ENCODE results near the gene ITIH6.

The ITIH6 gene

DNA sequence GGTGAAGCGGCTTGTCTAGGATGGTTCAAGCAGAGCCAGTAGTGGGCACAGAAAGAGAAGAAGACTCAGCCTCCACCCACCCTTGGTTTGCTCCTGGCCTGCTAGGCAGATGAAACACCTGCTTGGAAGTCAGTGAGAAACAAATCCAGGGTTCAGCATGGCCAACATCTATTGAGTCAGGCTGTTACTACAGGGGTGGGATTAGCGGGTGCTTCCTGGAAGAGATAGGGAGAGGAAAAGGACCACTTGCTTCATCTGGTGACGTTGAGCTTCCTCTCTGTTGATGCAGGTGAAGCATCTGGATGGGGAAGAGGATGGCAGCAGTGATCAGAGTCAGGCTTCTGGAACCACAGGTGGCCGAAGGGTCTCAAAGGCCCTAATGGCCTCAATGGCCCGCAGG lies 12.5 kb upstream of the ITIH6 start (continued):
- TF ChIP-seq, protein P1, sequence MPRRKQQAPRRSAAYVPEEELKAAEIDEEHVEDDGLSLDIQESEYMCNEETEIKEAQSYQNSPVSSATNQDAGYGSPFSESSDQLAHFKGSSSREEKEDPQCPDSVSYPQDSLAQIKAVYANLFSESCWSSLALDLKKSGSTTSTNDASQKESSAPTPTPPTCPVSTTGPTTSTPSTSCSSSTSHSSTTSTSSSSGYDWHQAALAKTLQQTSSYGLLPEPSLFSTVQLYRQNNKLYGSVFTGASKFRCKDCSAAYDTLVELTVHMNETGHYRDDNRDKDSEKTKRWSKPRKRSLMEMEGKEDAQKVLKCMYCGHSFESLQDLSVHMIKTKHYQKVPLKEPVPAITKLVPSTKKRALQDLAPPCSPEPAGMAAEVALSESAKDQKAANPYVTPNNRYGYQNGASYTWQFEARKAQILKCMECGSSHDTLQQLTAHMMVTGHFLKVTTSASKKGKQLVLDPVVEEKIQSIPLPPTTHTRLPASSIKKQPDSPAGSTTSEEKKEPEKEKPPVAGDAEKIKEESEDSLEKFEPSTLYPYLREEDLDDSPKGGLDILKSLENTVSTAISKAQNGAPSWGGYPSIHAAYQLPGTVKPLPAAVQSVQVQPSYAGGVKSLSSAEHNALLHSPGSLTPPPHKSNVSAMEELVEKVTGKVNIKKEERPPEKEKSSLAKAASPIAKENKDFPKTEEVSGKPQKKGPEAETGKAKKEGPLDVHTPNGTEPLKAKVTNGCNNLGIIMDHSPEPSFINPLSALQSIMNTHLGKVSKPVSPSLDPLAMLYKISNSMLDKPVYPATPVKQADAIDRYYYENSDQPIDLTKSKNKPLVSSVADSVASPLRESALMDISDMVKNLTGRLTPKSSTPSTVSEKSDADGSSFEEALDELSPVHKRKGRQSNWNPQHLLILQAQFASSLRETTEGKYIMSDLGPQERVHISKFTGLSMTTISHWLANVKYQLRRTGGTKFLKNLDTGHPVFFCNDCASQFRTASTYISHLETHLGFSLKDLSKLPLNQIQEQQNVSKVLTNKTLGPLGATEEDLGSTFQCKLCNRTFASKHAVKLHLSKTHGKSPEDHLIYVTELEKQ (tag by site-specific recombination; IDR thresholded peaks at IDR 0.05; ENCODE audit: borderline replicate concordance): no peak
- TF ChIP-seq ZNF488 (tag by site-specific recombination; IDR thresholded peaks at IDR 0.05): no peak
- TF ChIP-seq SCRT2 (tag by site-specific recombination; IDR thresholded peaks at IDR 0.05): no peak
- no peak for TF ChIP-seq ZNF138 (tag by site-specific recombination; IDR thresholded peaks at IDR 0.05; ENCODE audit: borderline replicate concordance)
- no peak for TF ChIP-seq ZNF404 (tag by site-specific recombination; IDR thresholded peaks at IDR 0.05)
- no peak for TF ChIP-seq ZNF426 (tag by site-specific recombination; IDR thresholded peaks at IDR 0.05)
- TF ChIP-seq ZNF660 (tag by site-specific recombination; IDR thresholded peaks at IDR 0.05): no peak
- TF ChIP-seq ZNF561 (tag by site-specific recombination; IDR thresholded peaks at IDR 0.05; ENCODE audit: borderline replicate concordance): no peak
- no peak for TF ChIP-seq ZNF394 (tag by site-specific recombination; IDR thresholded peaks at IDR 0.05; ENCODE audit: borderline replicate concordance)

DNA sequence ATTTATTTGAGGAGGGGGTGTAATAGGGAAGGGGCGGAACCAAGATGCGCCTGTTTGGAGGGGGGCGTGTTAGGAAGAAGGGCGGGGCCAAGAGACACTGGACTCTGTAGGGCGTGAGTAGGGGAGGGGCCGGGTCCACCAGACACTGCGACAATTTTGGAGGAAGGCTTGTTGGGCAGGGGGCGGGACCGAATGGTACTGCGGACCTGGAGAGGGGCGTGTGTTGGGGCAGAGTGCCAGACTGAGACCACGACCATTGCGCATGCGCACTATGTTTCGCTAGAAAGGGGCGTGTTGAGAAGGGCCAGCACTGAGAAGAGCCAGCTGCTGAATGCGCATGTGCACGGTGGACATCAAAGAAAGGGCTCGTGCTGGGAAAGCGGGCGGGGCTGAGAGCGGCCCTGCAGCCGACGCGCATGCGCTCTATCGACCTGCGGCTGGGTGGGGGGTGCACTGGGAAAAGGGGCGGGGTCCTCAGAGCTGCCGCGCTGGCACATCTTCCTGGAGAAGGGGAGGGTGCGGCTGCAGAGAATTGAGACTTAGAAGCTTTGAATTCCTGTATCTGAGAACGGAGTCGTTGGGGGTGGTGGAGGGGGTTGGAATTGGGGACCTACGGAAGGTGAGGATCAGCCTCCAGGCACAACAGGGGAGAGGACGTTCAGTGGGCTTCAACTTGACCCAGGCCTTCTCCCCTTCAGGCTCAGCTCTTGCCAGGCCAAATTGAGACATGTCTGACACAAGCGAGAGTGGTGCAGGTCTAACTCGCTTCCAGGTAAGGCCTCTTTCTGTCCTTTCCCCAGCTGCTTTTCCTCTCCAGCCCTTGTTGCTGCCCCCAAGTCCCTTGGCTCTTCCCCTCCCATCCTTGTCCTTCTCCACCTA lies 10.8 kb upstream of the ITIH6 start:
- Histone ChIP-seq H3K4me3 (ENCODE audit: low read depth, low read length) (peak overlapping the region; percentile 52), H3K27ac (ENCODE audit: extremely low read depth, low read depth, low read length) (peak overlapping the region; percentile 84), H3K36me3 (ENCODE audit: control insufficient read depth in 2 of 2, insufficient read depth in 1 of 2, low read length in 2 of 2) (peaks cover 0 to 48% of the 10 kb centered on the region in 2 experiments; a peak in 2 of 3 replicates), H3K9me3 (ENCODE audit: control insufficient read depth, insufficient read depth, low read depth, low read length) (no peaks in the 10 kb centered on the region), H3K4me1 (ENCODE audit: control insufficient read depth, insufficient read depth, low read length) (no peaks in the 10 kb centered on the region)
- ChIA-PET CTCF (interaction anchor here (0.7 kb wide), 1 partner anchor 169 kb away, joined by 3 read pairs; no protein-coding TSS in a partner anchor), POLR2A (interaction anchor here (0.6 to 2.7 kb wide), 6 partner anchors 10 to 764 kb away, joined by 3 to 14 read pairs (median 6); partner anchors contain the start of genes APEX2 and PHF8)
- TF ChIP-seq, protein P2, sequence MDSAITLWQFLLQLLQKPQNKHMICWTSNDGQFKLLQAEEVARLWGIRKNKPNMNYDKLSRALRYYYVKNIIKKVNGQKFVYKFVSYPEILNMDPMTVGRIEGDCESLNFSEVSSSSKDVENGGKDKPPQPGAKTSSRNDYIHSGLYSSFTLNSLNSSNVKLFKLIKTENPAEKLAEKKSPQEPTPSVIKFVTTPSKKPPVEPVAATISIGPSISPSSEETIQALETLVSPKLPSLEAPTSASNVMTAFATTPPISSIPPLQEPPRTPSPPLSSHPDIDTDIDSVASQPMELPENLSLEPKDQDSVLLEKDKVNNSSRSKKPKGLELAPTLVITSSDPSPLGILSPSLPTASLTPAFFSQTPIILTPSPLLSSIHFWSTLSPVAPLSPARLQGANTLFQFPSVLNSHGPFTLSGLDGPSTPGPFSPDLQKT (IDR thresholded peaks at IDR 0.05; ENCODE audit: borderline replicate concordance, low read depth, low read length): no peak
- TF ChIP-seq KLF16 (tag by site-specific recombination; IDR thresholded peaks at IDR 0.05) (peak; percentile 62), ZSCAN16 (tag by site-specific recombination; IDR thresholded peaks at IDR 0.05) (no peak), ZNF133 (tag by site-specific recombination; IDR thresholded peaks at IDR 0.05) (no peak), MYNN (tag by site-specific recombination; IDR thresholded peaks at IDR 0.05; ENCODE audit: borderline replicate concordance) (no peak), ZNF692 (tag by site-specific recombination; IDR thresholded peaks at IDR 0.05) (0 out of 2 replicates have a peak, but pooled peaks have one; percentile 28), TCF7L2 (IDR thresholded peaks at IDR 0.05; ENCODE audit: borderline replicate concordance, low read depth, low read length) (peak; percentile 97), ZNF785 (tag by site-specific recombination; IDR thresholded peaks at IDR 0.05) (no peak), SP3 (tag by site-specific recombination; IDR thresholded peaks at IDR 0.05) (peak; percentile 92), GLI2 (tag by site-specific recombination; IDR thresholded peaks at IDR 0.05; ENCODE audit: borderline replicate concordance, low read depth) (no peak), ZNF174 (tag by site-specific recombination; IDR thresholded peaks at IDR 0.05) (no peak), KLF8 (tag by site-specific recombination; IDR thresholded peaks at IDR 0.05) (peak; percentile 15; the same call in 1 of the 2 replicates)
- TF ChIP-seq, protein P3, sequence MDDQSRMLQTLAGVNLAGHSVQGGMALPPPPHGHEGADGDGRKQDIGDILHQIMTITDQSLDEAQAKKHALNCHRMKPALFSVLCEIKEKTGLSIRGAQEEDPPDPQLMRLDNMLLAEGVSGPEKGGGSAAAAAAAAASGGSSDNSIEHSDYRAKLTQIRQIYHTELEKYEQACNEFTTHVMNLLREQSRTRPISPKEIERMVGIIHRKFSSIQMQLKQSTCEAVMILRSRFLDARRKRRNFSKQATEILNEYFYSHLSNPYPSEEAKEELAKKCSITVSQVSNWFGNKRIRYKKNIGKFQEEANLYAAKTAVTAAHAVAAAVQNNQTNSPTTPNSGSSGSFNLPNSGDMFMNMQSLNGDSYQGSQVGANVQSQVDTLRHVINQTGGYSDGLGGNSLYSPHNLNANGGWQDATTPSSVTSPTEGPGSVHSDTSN (CRISPR knock-in tag; IDR thresholded peaks at IDR 0.05): no peak
- TF ChIP-seq, protein P4, sequence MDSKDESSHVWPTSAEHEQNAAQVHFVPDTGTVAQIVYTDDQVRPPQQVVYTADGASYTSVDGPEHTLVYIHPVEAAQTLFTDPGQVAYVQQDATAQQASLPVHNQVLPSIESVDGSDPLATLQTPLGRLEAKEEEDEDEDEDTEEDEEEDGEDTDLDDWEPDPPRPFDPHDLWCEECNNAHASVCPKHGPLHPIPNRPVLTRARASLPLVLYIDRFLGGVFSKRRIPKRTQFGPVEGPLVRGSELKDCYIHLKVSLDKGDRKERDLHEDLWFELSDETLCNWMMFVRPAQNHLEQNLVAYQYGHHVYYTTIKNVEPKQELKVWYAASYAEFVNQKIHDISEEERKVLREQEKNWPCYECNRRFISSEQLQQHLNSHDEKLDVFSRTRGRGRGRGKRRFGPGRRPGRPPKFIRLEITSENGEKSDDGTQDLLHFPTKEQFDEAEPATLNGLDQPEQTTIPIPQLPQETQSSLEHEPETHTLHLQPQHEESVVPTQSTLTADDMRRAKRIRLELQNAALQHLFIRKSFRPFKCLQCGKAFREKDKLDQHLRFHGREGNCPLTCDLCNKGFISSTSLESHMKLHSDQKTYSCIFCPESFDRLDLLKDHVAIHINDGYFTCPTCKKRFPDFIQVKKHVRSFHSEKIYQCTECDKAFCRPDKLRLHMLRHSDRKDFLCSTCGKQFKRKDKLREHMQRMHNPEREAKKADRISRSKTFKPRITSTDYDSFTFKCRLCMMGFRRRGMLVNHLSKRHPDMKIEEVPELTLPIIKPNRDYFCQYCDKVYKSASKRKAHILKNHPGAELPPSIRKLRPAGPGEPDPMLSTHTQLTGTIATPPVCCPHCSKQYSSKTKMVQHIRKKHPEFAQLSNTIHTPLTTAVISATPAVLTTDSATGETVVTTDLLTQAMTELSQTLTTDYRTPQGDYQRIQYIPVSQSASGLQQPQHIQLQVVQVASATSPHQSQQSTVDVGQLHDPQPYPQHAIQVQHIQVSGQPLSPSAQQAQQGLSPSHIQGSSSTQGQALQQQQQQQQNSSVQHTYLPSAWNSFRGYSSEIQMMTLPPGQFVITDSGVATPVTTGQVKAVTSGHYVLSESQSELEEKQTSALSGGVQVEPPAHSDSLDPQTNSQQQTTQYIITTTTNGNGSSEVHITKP (tag by site-specific recombination; IDR thresholded peaks at IDR 0.05): peak; percentile 96

Measured in HEK293 (cell line).